ENCODE data around the gene PPIL6. TPM values are rescaled to one million over a fixed set of nuclear protein-coding genes. Genes with fewer than 3 reads are reported as not detected.

Gene PPIL6
- 0.29 TPM for polyA plus RNA-seq (2013, experiment 1 of 2)
- 0.29 TPM for polyA plus RNA-seq (2013, experiment 2 of 2)

DNA sequence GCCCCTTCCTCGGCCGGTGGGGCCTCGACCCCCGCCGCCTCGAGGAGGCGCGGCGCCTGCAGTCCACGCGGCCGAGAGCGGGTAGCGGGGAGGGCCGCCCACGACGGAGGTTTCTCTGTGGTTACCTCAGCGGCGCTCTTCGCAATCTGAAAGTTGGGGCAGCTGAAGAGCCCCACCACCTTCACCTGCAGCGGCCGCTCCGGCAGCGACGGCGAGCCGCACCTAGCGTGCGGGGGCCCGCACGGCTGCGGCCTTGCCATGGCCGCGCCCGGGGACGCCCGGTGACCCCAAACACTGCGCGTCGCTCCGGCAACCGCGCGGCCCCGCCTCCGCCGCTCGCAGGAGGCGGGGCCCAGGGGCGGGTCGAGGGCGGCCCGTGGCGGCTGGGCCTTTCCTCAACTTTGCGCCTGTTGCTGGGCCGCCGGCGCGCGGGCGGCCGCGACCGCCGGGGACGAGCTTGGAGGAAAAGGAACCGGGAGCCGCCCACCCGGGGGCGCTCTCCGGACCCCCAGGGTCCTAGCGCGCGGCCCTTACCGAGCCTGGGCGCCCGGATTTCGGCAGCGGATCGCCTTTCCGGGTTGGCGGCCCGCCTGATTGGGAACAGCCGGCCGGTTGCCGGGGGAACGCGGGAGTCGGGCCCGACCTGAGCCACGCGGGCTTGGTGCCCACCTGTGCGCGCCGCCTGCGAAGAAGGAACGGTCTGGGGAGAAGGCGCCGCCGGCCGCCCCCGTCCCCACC, at the start of gene PPIL6, which contains the start of gene SMPD2:
Gene PPIL6 (minus strand): TSS at position 298 of the 738 bp plus-strand sequence. CDS start 38 bp downstream, at position 260.
Gene SMPD2 (plus strand): TSS at position 394 of the 738 bp plus-strand sequence. CDS start 398 bp downstream, outside the sequence.
- H3K79me2 ChIP-seq (ENCODE audit: control insufficient read depth, insufficient read depth, low read length): no peaks in the 10 kb centered on the region

GRCh38 chr6:109488001-109488400, 47.6 kb upstream of the PPIL6 start:
- H3K79me2 ChIP-seq (ENCODE audit: control insufficient read depth, insufficient read depth, low read length): no peaks in the 10 kb centered on the region
- no peak overlapping the region for H3K4me2 ChIP-seq (ENCODE audit: low read length)
- H4K5ac ChIP-seq (ENCODE audit: low read length): no peak overlapping the region
- H3K27me3 ChIP-seq (ENCODE audit: insufficient read depth, low read length, poor library complexity): no peaks in the 10 kb centered on the region
- H3K4ac ChIP-seq (ENCODE audit: low read depth, low read length): no peak overlapping the region
- no peak overlapping the region for H3K9ac ChIP-seq (ENCODE audit: low read length)
- no peak overlapping the region for H2AK5ac ChIP-seq (ENCODE audit: low read length)
- DNase-seq: no peak
- H3K27ac ChIP-seq (ENCODE audit: low read depth, low read length): no peak overlapping the region
- H3K4me1 ChIP-seq (ENCODE audit: control insufficient read depth, low read depth, low read length): peaks cover 5% of the 10 kb centered on the region
- H2BK15ac ChIP-seq (replicated peaks; ENCODE audit: low read depth): no peak overlapping the region
- no peak overlapping the region for H3K56ac ChIP-seq (ENCODE audit: low read length)
- H3K23ac ChIP-seq (ENCODE audit: low read length): no peak overlapping the region
- H3K4me3 ChIP-seq (ENCODE audit: low read length): no peak overlapping the region
- no peak overlapping the region for H3K18ac ChIP-seq (ENCODE audit: low read length)
- H2BK5ac ChIP-seq (ENCODE audit: low read length): no peak overlapping the region
- no peaks in the 10 kb centered on the region for H3K36me3 ChIP-seq (ENCODE audit: control insufficient read depth, insufficient read depth, low read length)
- no peaks in the 10 kb centered on the region for H3K79me1 ChIP-seq (ENCODE audit: low read length)
- H4K8ac ChIP-seq (ENCODE audit: low read depth, low read length): no peak overlapping the region
- no peak overlapping the region for H2BK120ac ChIP-seq (ENCODE audit: low read depth, low read length)

More for the DNA sequence above, at the start of gene PPIL6, which contains the start of gene SMPD2:
- Histone ChIP-seq H4K5ac (ENCODE audit: low read length) (no peak within 1 kb of the TSS), H3K23ac (ENCODE audit: low read length) (no peak within 1 kb of the TSS), H3K56ac (ENCODE audit: low read length) (peak within 1 kb of the TSS; percentile 92), H2BK5ac (ENCODE audit: low read length) (peak within 1 kb of the TSS; percentile 31), H3K4me3 (ENCODE audit: low read length) (peak within 1 kb of the TSS; percentile 70), H3K79me1 (ENCODE audit: low read length) (peaks cover 3% of the 10 kb centered on the region), H3K4ac (ENCODE audit: low read depth, low read length) (no peak within 1 kb of the TSS), H3K27me3 (ENCODE audit: insufficient read depth, low read length, poor library complexity) (no peaks in the 10 kb centered on the region), H3K27ac (ENCODE audit: low read depth, low read length) (peak within 1 kb of the TSS; percentile 63), H2BK15ac (replicated peaks; ENCODE audit: low read depth) (no peak within 1 kb of the TSS), H4K8ac (ENCODE audit: low read depth, low read length) (no peak within 1 kb of the TSS), H3K4me1 (ENCODE audit: control insufficient read depth, low read depth, low read length) (peaks cover 5% of the 10 kb centered on the region), H3K9ac (ENCODE audit: low read length) (peak within 1 kb of the TSS; percentile 80), H3K4me2 (ENCODE audit: low read length) (peak within 1 kb of the TSS; percentile 95), H3K36me3 (ENCODE audit: control insufficient read depth, insufficient read depth, low read length) (peaks cover 8% of the 10 kb centered on the region), H2BK120ac (ENCODE audit: low read depth, low read length) (no peak within 1 kb of the TSS), H3K18ac (ENCODE audit: low read length) (peak within 1 kb of the TSS; percentile 88), H2AK5ac (ENCODE audit: low read length) (no peak within 1 kb of the TSS)
- WGBS (ENCODE audit: extremely low coverage, insufficient coverage, low lambda C conversion rate): no CpG with 5 or more reads among the region's 102 CpGs
- DNase-seq: peak; percentile 95

DNA sequence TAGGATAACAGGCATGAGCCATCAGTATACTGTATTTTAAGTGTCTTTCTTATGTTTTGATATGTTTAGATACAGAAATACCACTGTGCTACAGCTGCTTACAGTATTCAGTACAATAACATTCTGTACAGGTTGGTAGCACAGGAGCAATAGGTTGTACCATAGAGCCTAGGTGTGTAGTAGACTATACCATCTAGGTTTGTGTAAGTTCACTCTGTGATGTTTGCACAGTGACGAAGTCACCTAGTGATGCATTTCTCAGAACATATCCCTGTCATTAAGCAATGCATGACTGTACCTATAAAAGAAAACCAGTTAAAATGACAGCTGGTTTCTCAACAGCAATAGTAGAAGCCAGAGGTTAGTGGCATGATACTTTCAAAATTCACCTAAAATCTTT, 45.6 kb upstream of the PPIL6 start:
- Histone ChIP-seq H3K4me1 (ENCODE audit: control insufficient read depth, low read depth, low read length) (peaks cover 6% of the 10 kb centered on the region), H2BK5ac (ENCODE audit: low read length) (no peak overlapping the region), H2AK5ac (ENCODE audit: low read length) (no peak overlapping the region), H3K4me2 (ENCODE audit: low read length) (no peak overlapping the region), H3K79me1 (ENCODE audit: low read length) (peaks cover 6% of the 10 kb centered on the region), H3K9ac (ENCODE audit: low read length) (no peak overlapping the region), H2BK120ac (ENCODE audit: low read depth, low read length) (no peak overlapping the region), H3K23ac (ENCODE audit: low read length) (no peak overlapping the region), H3K4ac (ENCODE audit: low read depth, low read length) (no peak overlapping the region), H4K5ac (ENCODE audit: low read length) (no peak overlapping the region), H3K27me3 (ENCODE audit: insufficient read depth, low read length, poor library complexity) (no peaks in the 10 kb centered on the region), H3K56ac (ENCODE audit: low read length) (no peak overlapping the region), H3K18ac (ENCODE audit: low read length) (no peak overlapping the region), H2BK15ac (replicated peaks; ENCODE audit: low read depth) (no peak overlapping the region), H3K79me2 (ENCODE audit: control insufficient read depth, insufficient read depth, low read length) (peaks cover 13% of the 10 kb centered on the region), H3K4me3 (ENCODE audit: low read length) (no peak overlapping the region), H3K27ac (ENCODE audit: low read depth, low read length) (no peak overlapping the region), H3K36me3 (ENCODE audit: control insufficient read depth, insufficient read depth, low read length) (no peaks in the 10 kb centered on the region), H4K8ac (ENCODE audit: low read depth, low read length) (no peak overlapping the region)
- no CpG with 5 or more reads among the region's 1 CpG for WGBS (ENCODE audit: extremely low coverage, insufficient coverage, low lambda C conversion rate)
- no peak for DNase-seq

GRCh38 chr6:109485266-109485935, 45.0 kb upstream of the PPIL6 start:
- H2BK5ac ChIP-seq (ENCODE audit: low read length): no peak overlapping the region
- no peak overlapping the region for H3K56ac ChIP-seq (ENCODE audit: low read length)
- no peak overlapping the region for H2BK120ac ChIP-seq (ENCODE audit: low read depth, low read length)
- peaks cover 11% of the 10 kb centered on the region for H3K79me1 ChIP-seq (ENCODE audit: low read length)
- H3K23ac ChIP-seq (ENCODE audit: low read length): no peak overlapping the region
- no peak overlapping the region for H2AK5ac ChIP-seq (ENCODE audit: low read length)
- no peak overlapping the region for H4K8ac ChIP-seq (ENCODE audit: low read depth, low read length)
- H3K4me1 ChIP-seq (ENCODE audit: control insufficient read depth, low read depth, low read length): peaks cover 10% of the 10 kb centered on the region
- H3K18ac ChIP-seq (ENCODE audit: low read length): no peak overlapping the region
- whole genome bisulfite sequencing (ENCODE audit: extremely low coverage, insufficient coverage, low lambda C conversion rate): no CpG with 5 or more reads among the region's 3 CpGs
- peaks cover 20% of the 10 kb centered on the region for H3K79me2 ChIP-seq (ENCODE audit: control insufficient read depth, insufficient read depth, low read length)
- H3K4ac ChIP-seq (ENCODE audit: low read depth, low read length): no peak overlapping the region
- no peak overlapping the region for H2BK15ac ChIP-seq (replicated peaks; ENCODE audit: low read depth)
- DNase-seq: no peak
- H3K4me3 ChIP-seq (ENCODE audit: low read length): no peak overlapping the region
- H3K36me3 ChIP-seq (ENCODE audit: control insufficient read depth, insufficient read depth, low read length): no peaks in the 10 kb centered on the region
- no peaks in the 10 kb centered on the region for H3K27me3 ChIP-seq (ENCODE audit: insufficient read depth, low read length, poor library complexity)
- no peak overlapping the region for H3K27ac ChIP-seq (ENCODE audit: low read depth, low read length)
- no peak overlapping the region for H4K5ac ChIP-seq (ENCODE audit: low read length)
- H3K9ac ChIP-seq (ENCODE audit: low read length): no peak overlapping the region
- no peak overlapping the region for H3K4me2 ChIP-seq (ENCODE audit: low read length)

- H3K4ac ChIP-seq (ENCODE audit: low read depth, low read length): no peak overlapping the region
- no peak overlapping the region for H2BK120ac ChIP-seq (ENCODE audit: low read depth, low read length)
- H3K9ac ChIP-seq (ENCODE audit: low read length): no peak overlapping the region
- H3K23ac ChIP-seq (ENCODE audit: low read length): no peak overlapping the region
- no peak overlapping the region for H3K56ac ChIP-seq (ENCODE audit: low read length)
- no CpG with 5 or more reads among the region's 3 CpGs for WGBS (ENCODE audit: extremely low coverage, insufficient coverage, low lambda C conversion rate)
- peaks cover 28% of the 10 kb centered on the region for H3K79me2 ChIP-seq (ENCODE audit: control insufficient read depth, insufficient read depth, low read length)
- H2AK5ac ChIP-seq (ENCODE audit: low read length): no peak overlapping the region
- H3K4me1 ChIP-seq (ENCODE audit: control insufficient read depth, low read depth, low read length): peaks cover 10% of the 10 kb centered on the region
- DNase-seq: no peak
- no peak overlapping the region for H4K8ac ChIP-seq (ENCODE audit: low read depth, low read length)
- no peak overlapping the region for H2BK15ac ChIP-seq (replicated peaks; ENCODE audit: low read depth)
- no peak overlapping the region for H2BK5ac ChIP-seq (ENCODE audit: low read length)
- H3K4me2 ChIP-seq (ENCODE audit: low read length): no peak overlapping the region
- peaks cover 16% of the 10 kb centered on the region for H3K79me1 ChIP-seq (ENCODE audit: low read length)
- H3K18ac ChIP-seq (ENCODE audit: low read length): no peak overlapping the region
- no peak overlapping the region for H3K4me3 ChIP-seq (ENCODE audit: low read length)
- H3K27ac ChIP-seq (ENCODE audit: low read depth, low read length): no peak overlapping the region
- H4K5ac ChIP-seq (ENCODE audit: low read length): no peak overlapping the region
- no peaks in the 10 kb centered on the region for H3K36me3 ChIP-seq (ENCODE audit: control insufficient read depth, insufficient read depth, low read length)
- H3K27me3 ChIP-seq (ENCODE audit: insufficient read depth, low read length, poor library complexity): no peaks in the 10 kb centered on the region
Observed at GRCh38 chr6:109484122-109484521, 43.7 kb upstream of the PPIL6 start.

All from mesendoderm (in vitro differentiated cells).